ENCODE results near the gene P2RY6. TPM values are rescaled to one million over a fixed set of nuclear protein-coding genes. Genes with fewer than 3 reads are reported as not detected.

The P2RY6 gene
- total RNA-seq, 1 experiment from 2014 or later: not detected

- Histone ChIP-seq H3K23me2 (ENCODE audit: insufficient read length, low read depth, low read length, poor library complexity, severe bottlenecking) (no peaks in the 10 kb centered on the region), H4K5ac (ENCODE audit: insufficient read length, low read depth, low read length) (no peak overlapping the region), H2BK5ac (ENCODE audit: insufficient read length, low read length) (no peak overlapping the region), H3K27ac (ENCODE audit: insufficient read length, low read depth, low read length) (no peak overlapping the region), H3K14ac (ENCODE audit: insufficient read depth, low read length) (no peak overlapping the region), H4K20me1 (ENCODE audit: control insufficient read depth, insufficient read depth, insufficient read length) (no peaks in the 10 kb centered on the region), H2BK20ac (ENCODE audit: low read depth, low read length, poor library complexity, severe bottlenecking) (no peak overlapping the region), H3K4me1 (ENCODE audit: insufficient read depth, low read length) (peaks cover 4% of the 10 kb centered on the region; the same call in 1 of the 2 replicates), H4K91ac (ENCODE audit: insufficient read length, low read depth, low read length) (no peak overlapping the region), H3K79me1 (ENCODE audit: insufficient read depth, low read depth, low read length, poor library complexity, severe bottlenecking) (no peaks in the 10 kb centered on the region), H2AK5ac (ENCODE audit: insufficient read length, low read length) (no peak overlapping the region), H3K23ac (ENCODE audit: insufficient read length, low read depth, low read length) (no peak overlapping the region), H3K56ac (ENCODE audit: insufficient read length, low read depth, low read length) (no peak overlapping the region), H3K18ac (ENCODE audit: insufficient read length, low read depth, low read length) (no peak overlapping the region), H4K8ac (replicated peaks; ENCODE audit: insufficient read length, low read depth, low read length) (no peak overlapping the region), H2BK120ac (ENCODE audit: low read depth, low read length, poor library complexity, severe bottlenecking) (no peak overlapping the region), H3K9me3 (ENCODE audit: control insufficient read depth, low read depth, low read length) (no peaks in the 10 kb centered on the region), H2BK12ac (ENCODE audit: insufficient read length, low read depth, low read length) (no peak overlapping the region), H3K79me2 (ENCODE audit: insufficient read depth, low read length) (no peaks in the 10 kb centered on the region), H2AFZ (ENCODE audit: low read length) (no peak overlapping the region), H3K4ac (ENCODE audit: low read depth, low read length) (no peak overlapping the region), H3T11ph (ENCODE audit: low read length) (no peak overlapping the region), H3K27me3 (ENCODE audit: insufficient read depth, low read length) (no peaks in the 10 kb centered on the region), H2BK15ac (ENCODE audit: low read depth, low read length) (no peak overlapping the region), H3K4me2 (ENCODE audit: insufficient read depth, insufficient read length, low read length) (no peak overlapping the region), H3K9ac (ENCODE audit: extremely low read depth, insufficient read length, low read length) (no peak overlapping the region)
- Mint-ChIP-seq H3K4me3 (no peak overlapping the region), H3K27ac (0 out of 7 replicates have a peak overlapping the region, but pooled peaks of 1 of the 3 experiments have one; percentile 61), H3K4me1 (peaks cover 14 to 16% of the 10 kb centered on the region in 2 experiments), H3K27me3 (ENCODE audit: low read depth) (no peaks in the 10 kb centered on the region; the same call in 1 of the 2 replicates), H3K9me3 (no peaks in the 10 kb centered on the region; a peak in 1 of 5 replicates), H3K36me3 (ENCODE audit: insufficient read depth in 1 of 3, low read depth in 3 of 3) (no peaks in the 10 kb centered on the region)
- WGBS (ENCODE audit: extremely low coverage, insufficient read length, low lambda C conversion rate): no CpG with 5 or more reads among the region's 11 CpGs
- peak; percentile 21 for DNase-seq
- no peak for TF ChIP-seq CTCF (conservative IDR thresholded peaks at IDR 0.05)
These were observed 22.0 kb upstream of the P2RY6 start for GRCh38 chr11:73249853-73250783.

Data from H9 (cell line).